NCI-H345 treated with DMSO at 0.1 percent for 48 hours (cell line): Measurements from ENCODE around the gene RPL22L1.
"Not testable (repeated sequence)": the region's sequence is repeated elsewhere in the genome, so short reads cannot be mapped to it uniquely, and the experiment has no call there.

Experiments
- DNase-seq: peaks from one replicate; lab custom pipeline; 2025; ENCODE audit not compliant: unreplicated experiment; lab: John Stamatoyannopoulos, UW

RPL22L1 gene

GRCh38 chr3:170836491-170836890 lies 33.5 kb downstream of the RPL22L1 start:
- no peak for DNase-seq

GRCh38 chr3:170835336-170835735 lies 34.7 kb downstream of the RPL22L1 start:
- DNase-seq: peak; percentile 71

GRCh38 chr3:170830580-170830979 lies 39.4 kb downstream of the RPL22L1 start:
- DNase-seq: no peak

GRCh38 chr3:170829546-170830272 lies 40.3 kb downstream of the RPL22L1 start:
- no peak for DNase-seq

GRCh38 chr3:170826047-170826446 lies 43.9 kb downstream of the RPL22L1 start:
- DNase-seq: no peak

GRCh38 chr3:170823562-170823961 lies 46.4 kb downstream of the RPL22L1 start:
- DNase-seq: not testable (repeated sequence)

- not testable (repeated sequence) for DNase-seq
These were observed 51.7 kb downstream of the RPL22L1 start for GRCh38 chr3:170818325-170818724.

GRCh38 chr3:170817471-170817870 lies 52.5 kb downstream of the RPL22L1 start:
- DNase-seq: not testable (repeated sequence)

GRCh38 chr3:170816841-170817240 lies 53.2 kb downstream of the RPL22L1 start:
- DNase-seq: no peak

- no peak for DNase-seq
These were observed 53.7 kb downstream of the RPL22L1 start for GRCh38 chr3:170816341-170816740.

- no peak for DNase-seq
These were observed 54.1 kb downstream of the RPL22L1 start for GRCh38 chr3:170815936-170816335.

GRCh38 chr3:170815340-170815739 lies 54.7 kb downstream of the RPL22L1 start:
- peak; percentile 32 for DNase-seq
